ENCODE results near the gene CDK6.

The CDK6 gene

GRCh38 chr7:92699966-92700514 is 136.3 kb downstream of the CDK6 start:
- DNase-seq: no peak

DNA sequence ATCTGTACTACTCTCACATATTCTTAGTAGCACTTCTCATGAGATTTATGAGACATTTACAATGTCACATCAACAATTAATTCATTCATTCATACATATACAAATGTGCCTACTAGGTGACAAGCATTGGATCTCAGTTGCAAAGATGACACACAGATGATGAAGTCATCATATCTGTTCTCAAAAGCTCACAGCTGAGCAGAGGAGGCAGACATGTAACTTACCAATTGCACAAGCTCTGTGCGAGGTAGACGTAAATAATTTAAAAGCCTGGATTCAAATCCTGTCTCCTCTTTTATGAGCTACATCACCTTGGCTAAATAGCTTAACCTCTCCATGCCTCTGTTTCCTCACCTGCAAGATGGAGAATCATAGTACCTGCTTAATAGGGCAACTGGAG is 136.8 kb downstream of the CDK6 start:
- DNase-seq: no peak

- no peak for DNase-seq
Observed at GRCh38 chr7:92698237-92698841, 138.0 kb downstream of the CDK6 start.

DNA sequence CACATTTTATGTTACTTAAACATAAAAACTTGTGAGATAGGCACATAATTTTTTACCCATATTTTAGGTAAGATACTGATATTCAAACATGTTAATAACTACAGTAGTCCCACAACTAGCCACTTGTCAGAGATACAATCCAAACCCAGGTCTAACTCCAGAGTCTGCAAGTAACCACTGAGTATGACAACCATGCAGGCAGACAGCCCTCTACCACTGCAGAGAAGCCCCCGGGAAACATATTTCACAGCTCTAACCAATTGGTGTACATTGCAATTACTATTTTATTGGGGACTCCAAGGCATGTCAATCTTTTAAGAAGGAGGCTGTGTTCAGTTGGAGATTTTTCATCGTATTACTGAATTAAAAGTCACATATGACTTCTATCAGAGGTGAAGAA is 139.0 kb downstream of the CDK6 start:
- DNase-seq: no peak

DNA sequence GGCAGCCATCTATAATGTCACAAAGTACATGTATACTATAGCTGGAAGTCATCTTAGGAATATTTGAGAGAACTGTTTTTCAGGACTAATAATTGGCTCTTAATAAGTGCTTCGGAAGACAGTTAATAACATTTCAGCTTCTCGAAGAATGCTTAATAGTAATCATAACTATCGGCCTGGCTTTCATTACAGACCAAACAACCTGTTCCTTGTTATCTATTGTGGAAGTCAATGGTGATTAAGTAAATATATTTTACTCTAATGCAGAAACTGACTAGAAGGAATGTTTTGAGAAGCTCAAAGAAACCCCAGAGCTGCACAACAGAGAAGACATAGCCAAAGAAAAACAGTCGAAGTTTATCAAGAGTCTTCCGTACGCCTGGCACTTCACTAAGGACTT is 139.4 kb downstream of the CDK6 start:
- no peak for DNase-seq

DNA sequence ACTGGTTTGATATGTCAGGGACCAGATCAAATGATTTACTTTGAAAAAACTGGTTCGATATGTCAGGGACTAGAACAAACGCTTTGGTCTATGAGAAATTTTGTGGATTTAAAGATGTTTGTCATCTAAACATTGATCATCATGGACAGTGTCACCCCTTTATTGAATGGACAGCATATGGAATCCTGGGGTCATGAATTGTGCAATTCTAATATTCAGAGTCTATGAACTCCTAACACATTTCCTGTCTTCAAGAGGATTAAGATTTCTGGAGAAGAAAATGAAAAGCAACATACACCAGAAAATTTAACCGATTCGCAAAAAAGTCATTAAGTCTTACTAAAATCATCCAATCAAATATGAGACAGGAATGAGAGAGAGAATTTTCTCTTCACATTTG is 139.8 kb downstream of the CDK6 start:
- DNase-seq: no peak

DNA sequence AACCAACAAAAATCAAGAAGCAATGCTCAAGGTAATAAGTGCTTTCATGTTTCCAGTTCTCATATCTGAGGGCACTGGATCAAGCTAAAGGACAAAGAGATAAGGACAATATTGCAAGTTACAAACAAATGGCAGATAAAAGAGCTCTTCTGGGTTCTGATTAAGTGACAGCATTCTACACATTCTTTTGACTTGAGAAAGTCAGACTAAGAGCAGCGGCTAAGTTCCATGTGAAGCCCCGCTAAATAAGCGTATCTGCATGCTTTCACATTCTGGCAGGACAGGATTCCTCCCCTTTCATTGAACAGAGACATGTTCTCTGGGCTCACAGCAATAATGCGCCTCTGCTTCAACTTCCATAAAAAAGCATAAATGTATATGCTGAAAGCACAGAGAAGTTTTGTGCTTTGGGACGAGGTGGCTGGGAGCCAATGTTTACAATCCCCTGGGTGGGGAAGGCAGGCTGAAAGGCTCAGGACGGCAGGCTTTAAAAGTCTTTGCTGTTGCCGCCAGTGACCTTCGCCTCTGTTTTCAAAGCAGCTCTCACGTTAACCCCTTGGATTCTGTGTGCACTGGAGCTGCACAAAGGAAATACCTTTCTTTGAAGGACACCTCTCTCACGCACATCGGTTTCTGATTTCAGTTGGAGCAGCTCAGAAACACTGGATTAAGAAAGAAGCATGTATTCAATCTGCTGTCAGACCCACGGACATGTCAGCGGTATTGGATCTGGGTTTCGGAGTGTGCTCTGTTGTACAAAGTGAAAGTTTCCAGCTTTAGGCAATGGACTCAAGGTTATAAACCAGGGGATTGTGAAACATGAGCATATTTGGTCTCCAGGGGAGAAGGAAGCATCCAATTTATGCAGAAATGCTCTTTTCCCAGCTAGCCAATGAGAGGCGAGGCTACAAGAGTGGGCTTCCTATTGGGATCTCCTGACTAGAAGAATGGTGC is 140.8 kb downstream of the CDK6 start:
- no peak for DNase-seq

- no peak for DNase-seq
Observed at GRCh38 chr7:92694211-92694610, 142.2 kb downstream of the CDK6 start.

DNA sequence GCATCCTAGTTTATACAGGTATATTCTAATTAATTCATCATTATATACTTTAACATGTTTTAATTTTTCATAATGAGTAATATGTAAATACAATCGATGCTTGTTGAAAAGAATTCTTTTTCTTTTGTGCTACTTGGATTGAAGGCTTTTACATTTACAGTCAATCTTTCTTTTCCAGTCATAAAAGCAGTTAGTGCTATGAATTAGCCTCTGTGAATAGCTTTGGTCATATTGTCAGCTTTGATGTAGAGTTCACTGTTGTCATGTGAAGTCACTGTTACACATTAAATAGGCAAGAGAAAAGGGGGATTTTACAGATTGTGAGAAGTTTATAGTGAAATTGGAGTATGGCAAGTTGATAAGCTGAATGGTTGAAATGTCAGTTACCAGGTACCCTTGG is 142.9 kb downstream of the CDK6 start:
- DNase-seq: no peak

- no peak for DNase-seq
Observed at GRCh38 chr7:92691578-92691977, 144.8 kb downstream of the CDK6 start.

DNA sequence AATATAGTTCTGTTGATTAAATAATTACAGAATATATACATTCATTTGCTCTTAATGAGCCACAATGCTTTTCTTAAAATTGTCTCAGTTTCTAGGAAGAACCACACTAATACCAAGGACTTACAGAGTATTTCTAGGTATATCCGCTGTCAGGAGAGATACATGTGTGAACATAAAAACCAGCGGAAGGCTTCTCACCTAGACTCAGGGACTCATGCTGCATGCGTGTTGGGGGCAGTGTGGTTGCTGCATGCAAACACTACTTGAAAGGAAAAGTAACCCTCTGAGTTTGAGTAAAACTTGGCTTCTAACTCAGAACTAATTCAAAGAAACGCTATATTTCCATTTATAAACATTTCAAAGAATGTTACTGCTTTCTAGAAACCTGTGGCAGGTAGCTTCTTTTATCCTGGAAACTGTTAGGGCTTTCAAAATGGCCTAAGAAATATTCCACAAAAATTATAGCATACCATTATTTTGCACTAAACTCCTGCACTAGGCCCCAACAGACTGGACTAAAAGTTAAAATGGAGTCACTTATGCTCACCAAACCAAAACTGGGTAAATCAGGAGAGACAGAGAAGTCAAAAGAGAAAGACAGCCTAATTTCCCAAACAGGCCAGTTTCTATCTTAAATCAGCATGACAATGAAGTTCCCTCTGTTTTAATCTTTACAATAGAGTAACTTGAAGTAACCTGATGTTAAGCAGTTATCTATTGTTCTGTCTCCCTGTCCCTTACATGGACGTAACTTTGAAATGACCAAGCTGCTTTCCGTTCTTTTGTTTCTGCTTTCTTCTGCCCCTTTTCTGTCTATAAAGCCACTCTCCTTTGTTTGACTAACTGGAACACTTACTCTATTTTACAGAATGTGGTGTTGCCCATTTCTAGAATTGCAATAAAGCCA is 151.0 kb downstream of the CDK6 start:
- DNase-seq: peak; percentile 27

DNA sequence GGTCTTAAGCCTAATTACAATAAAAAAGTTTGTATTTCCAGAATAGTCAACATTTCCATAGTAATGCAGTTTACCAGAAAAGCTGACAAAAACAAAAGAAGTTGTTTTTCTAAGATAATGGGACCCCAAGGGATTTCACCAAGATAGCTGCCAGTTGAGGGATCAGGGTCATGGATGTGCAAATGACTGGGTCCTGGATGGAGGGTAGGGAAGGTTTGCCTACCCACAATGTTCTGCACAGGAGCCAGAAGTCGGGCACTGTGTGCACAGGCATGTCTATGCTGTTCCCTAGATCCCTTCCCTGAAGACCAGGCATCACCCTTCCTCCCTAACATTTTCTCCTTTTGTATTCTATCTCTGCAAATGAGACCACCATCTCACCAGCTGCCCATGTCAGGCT is 152.1 kb downstream of the CDK6 start:
- no peak for DNase-seq

GRCh38 chr7:92682903-92683539 is 153.4 kb downstream of the CDK6 start:
- DNase-seq: no peak

- DNase-seq: no peak
Observed at GRCh38 chr7:92682330-92682729, 154.0 kb downstream of the CDK6 start.

DNA sequence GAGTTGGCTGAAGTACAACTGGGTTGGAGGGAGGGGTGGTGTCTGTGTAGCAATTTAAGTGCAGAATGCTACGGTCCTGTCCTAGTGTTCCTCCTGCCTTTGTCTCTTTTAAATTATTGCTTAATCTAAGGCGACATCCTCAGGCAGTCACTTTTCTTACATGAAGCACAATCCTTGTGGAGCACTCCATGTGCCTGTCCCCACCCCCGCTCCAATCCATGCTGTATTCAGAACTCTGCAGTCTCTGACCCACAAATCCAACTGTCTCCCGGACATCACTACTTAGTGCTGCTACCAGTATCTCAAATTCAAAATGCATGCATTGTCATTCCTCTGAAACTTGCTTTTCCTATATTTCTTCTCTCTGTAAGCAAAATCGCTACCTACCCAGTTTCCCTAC is 154.7 kb downstream of the CDK6 start:
- no peak for DNase-seq

- no peak for DNase-seq
Observed at GRCh38 chr7:92680442-92680841, 155.9 kb downstream of the CDK6 start.

DNA sequence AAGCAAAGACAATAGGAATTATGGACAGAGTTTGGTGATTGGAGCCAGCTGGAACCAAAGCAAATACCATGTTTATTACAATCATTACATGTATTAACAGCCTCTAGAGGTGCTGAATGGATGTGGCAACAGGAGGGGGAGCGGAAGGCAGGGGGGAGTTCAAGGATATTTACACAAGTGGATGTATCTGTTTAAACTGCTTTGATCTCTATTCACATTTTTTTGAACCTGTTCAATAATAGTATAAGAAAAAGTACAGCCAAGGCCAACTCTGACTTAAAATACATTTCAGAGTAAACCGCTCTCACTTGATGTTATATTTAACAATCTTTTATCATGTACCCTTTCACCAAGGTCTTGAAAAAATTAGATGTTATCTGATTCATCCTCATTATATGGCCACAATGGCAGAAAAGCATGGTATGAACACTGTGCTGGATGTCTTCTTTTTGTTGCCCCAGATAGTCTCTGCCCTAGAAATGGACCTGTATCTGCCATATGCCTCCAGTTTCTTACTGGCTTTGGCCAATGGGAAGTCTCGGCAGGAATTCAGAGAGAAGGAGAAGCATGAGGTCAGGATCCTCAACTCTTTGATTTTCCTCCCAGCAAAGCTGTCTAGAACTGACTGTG is 158.0 kb downstream of the CDK6 start:
- no peak for DNase-seq

DNA sequence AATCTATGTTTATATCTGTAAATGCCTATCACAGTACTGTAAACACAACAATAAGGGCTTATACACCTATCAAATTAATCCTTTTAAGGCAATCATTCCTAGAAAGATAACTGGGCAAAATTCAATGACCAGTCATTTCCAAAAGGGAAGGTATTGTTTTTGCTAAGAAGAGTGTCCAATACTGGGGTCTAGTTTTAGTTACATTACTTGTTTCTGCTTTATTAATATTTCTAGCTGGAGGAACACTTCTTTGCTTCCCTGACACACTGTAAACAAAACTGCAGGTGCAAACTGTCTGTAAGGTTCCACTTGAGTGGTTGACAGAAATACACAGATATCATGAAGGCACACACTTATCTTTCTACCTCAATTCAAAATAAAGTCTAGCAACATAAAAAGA is 162.0 kb downstream of the CDK6 start:
- DNase-seq: no peak

- DNase-seq: no peak
Observed at GRCh38 chr7:92671505-92672169, 164.7 kb downstream of the CDK6 start.

DNA sequence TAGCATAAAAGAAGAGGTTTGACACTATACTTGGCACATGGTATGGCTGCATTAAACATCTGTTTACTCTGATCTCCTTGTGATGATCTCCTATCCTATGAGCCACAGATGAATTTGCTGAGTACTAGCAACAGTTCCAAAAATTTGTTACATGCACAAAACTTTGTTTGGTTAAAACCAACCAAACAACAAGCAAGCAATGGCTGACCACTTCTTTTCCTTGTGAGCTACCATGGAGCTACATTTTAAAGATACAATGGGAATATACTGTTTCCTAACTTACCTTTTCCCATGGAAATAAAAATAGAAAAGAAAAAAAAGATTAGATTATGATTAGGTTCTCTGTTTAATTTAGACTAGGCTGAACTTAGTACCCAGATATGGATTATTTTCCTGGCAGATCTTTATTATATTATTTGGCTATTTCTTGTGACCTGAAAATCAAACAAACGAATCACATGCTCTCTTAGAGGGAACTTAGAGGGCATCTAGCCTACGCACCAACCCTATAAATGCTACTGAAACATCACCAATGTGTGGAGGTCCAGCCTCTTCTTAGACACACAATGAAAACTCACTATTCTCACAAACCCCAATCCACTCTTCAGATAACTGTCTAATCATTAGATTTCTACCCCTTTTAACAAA is 166.0 kb downstream of the CDK6 start:
- DNase-seq: no peak

DNA sequence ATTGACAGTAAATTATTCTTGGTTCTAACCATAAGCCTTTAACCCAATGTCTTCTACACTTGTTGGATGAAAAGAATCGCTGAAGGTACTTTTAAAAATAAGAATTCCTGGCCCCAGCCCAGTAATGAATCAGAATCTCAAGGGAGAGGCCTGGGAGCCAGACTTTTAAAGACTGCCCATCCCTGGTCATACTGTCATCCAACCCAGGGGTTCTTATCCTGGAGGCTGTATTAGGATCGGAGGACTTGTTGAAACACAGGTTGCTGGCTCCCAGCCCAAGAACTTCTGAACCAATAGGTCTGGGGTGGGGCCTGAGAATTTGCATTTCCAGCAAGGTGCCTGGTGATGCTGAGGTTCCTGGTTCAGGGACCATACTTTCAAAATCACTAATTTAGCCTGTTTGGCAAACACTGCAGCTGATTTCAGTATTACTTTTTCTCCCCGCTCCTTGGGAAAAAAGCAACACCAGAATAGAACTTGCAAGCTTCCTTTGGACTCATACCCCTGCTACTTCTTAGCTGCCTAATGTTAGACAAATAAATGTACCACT is 166.7 kb downstream of the CDK6 start:
- DNase-seq: no peak

All from activated CD4-positive, alpha-beta T cell treated with anti-CD3 and anti-CD28 coated beads, Interleukin-2, amount 50 U/mL, for 1 hour (primary cell).